H9 (cell line): ENCODE measurements around the gene ARHGAP5. TPM values are rescaled to one million over a fixed set of nuclear protein-coding genes. Genes with fewer than 3 reads are reported as not detected.

Experiments
- DNase-seq: peaks from one replicate; pipeline ENCODE4 v3.0.0-alpha.2; 2017
- H2AFZ ChIP-seq: one replicate; pipeline ENCODE4 v1.6.1; 2013; ENCODE audit warnings: mild to moderate bottlenecking, low read length, control low read depth, moderate library complexity
- H2AK5ac ChIP-seq: 2 replicates; pipeline ENCODE4 v1.6.1; 2013; ENCODE audit warnings: low read length, control low read depth, mixed read lengths; ENCODE audit not compliant: insufficient read length
- H2BK120ac ChIP-seq: one replicate; pipeline ENCODE4 v1.6.1; 2013; ENCODE audit warnings: low read depth, mild to moderate bottlenecking, low read length, control low read depth, inconsistent platforms; ENCODE audit not compliant: poor library complexity, severe bottlenecking
- H2BK12ac ChIP-seq: 2 replicates; pipeline ENCODE4 v1.6.1; 2013; ENCODE audit warnings: low read length, control low read depth, mixed read lengths, low read depth; ENCODE audit not compliant: insufficient read length
- H2BK15ac ChIP-seq: 2 replicates; pipeline ENCODE4 v1.6.1; 2013; ENCODE audit warnings: low read depth, low read length, control low read depth
- H2BK20ac ChIP-seq: one replicate; pipeline ENCODE4 v1.6.1; 2013; ENCODE audit warnings: low read depth, mild to moderate bottlenecking, low read length, control low read depth, inconsistent platforms; ENCODE audit not compliant: poor library complexity, severe bottlenecking
- H2BK5ac ChIP-seq: 2 replicates; pipeline ENCODE4 v1.6.1; 2013; ENCODE audit warnings: low read length, control low read depth, mixed read lengths; ENCODE audit not compliant: insufficient read length
- H3K14ac ChIP-seq: 2 replicates; pipeline ENCODE4 v1.6.1; 2013; ENCODE audit warnings: low read length, control low read depth; ENCODE audit not compliant: insufficient read depth
- H3K18ac ChIP-seq: 2 replicates; pipeline ENCODE4 v1.6.1; 2013; ENCODE audit warnings: low read depth, mild to moderate bottlenecking, mixed read lengths, low read length, control low read depth; ENCODE audit not compliant: insufficient read length
- H3K23ac ChIP-seq: 2 replicates; pipeline ENCODE4 v1.6.1; 2013; ENCODE audit warnings: low read length, control low read depth, mixed read lengths, low read depth; ENCODE audit not compliant: insufficient read length
- H3K23me2 ChIP-seq: 2 replicates; pipeline ENCODE4 v1.6.1; 2013; ENCODE audit warnings: low read depth, mild to moderate bottlenecking, mixed read lengths, low read length, control low read depth; ENCODE audit not compliant: insufficient read length, poor library complexity, severe bottlenecking
- H3K27ac ChIP-seq: 2 replicates; pipeline ENCODE4 v1.5.1; 2013; ENCODE audit warnings: low read length, control low read depth, mixed read lengths, low read depth; ENCODE audit not compliant: insufficient read length
- H3K27me3 ChIP-seq: 2 replicates; pipeline ENCODE4 v1.6.1; 2013; ENCODE audit warnings: low read length, control low read depth, inconsistent platforms; ENCODE audit not compliant: insufficient read depth
- H3K4ac ChIP-seq: 2 replicates; pipeline ENCODE4 v1.6.1; 2013; ENCODE audit warnings: low read depth, mild to moderate bottlenecking, control low read depth, inconsistent platforms, low read length, moderate library complexity
- H3K4me1 ChIP-seq: 2 replicates; pipeline ENCODE4 v1.6.1; 2013; ENCODE audit warnings: low read length, control low read depth, inconsistent platforms; ENCODE audit not compliant: insufficient read depth
- H3K4me2 ChIP-seq: 2 replicates; pipeline ENCODE4 v1.6.1; 2013; ENCODE audit warnings: low read length, control low read depth, mixed read lengths; ENCODE audit not compliant: insufficient read length, insufficient read depth
- H3K56ac ChIP-seq: 2 replicates; pipeline ENCODE4 v1.6.1; 2013; ENCODE audit warnings: low read depth, mild to moderate bottlenecking, mixed read lengths, low read length, control low read depth; ENCODE audit not compliant: insufficient read length
- H3K79me1 ChIP-seq: 2 replicates; pipeline ENCODE4 v1.6.1; 2013; ENCODE audit warnings: low read depth, mild to moderate bottlenecking, moderate library complexity, low read length, control low read depth, inconsistent platforms; ENCODE audit not compliant: insufficient read depth, poor library complexity, severe bottlenecking
- H3K79me2 ChIP-seq: 2 replicates; pipeline ENCODE4 v1.6.1; 2013; ENCODE audit warnings: low read length, control low read depth, inconsistent platforms; ENCODE audit not compliant: insufficient read depth
- H3K9ac ChIP-seq: 2 replicates; pipeline ENCODE4 v1.6.1; 2013; ENCODE audit warnings: low read length, control low read depth, mixed read lengths; ENCODE audit not compliant: insufficient read length; ENCODE audit errors: extremely low read depth
- H3K9me3 ChIP-seq: one replicate; pipeline ENCODE4 v1.6.1; 2013; ENCODE audit warnings: low read depth, low read length, inconsistent platforms; ENCODE audit not compliant: control insufficient read depth
- H3T11ph ChIP-seq: one replicate; pipeline ENCODE4 v1.6.1; 2013; ENCODE audit warnings: mild to moderate bottlenecking, low read length, control low read depth, inconsistent platforms
- H4K20me1 ChIP-seq: one replicate; pipeline ENCODE4 v1.6.1; 2013; ENCODE audit not compliant: control insufficient read depth, insufficient read length, insufficient read depth
- H4K5ac ChIP-seq: 2 replicates; pipeline ENCODE4 v1.6.1; 2013; ENCODE audit warnings: low read depth, mild to moderate bottlenecking, mixed read lengths, low read length, control low read depth; ENCODE audit not compliant: insufficient read length
- H4K8ac ChIP-seq: replicated peaks from 2 replicates; pipeline ENCODE4 v1.6.1; 2013; ENCODE audit warnings: low read length, control low read depth, mixed read lengths, low read depth; ENCODE audit not compliant: insufficient read length
- H4K91ac ChIP-seq: 2 replicates; pipeline ENCODE4 v1.6.1; 2013; ENCODE audit warnings: low read depth, mild to moderate bottlenecking, moderate library complexity, mixed read lengths, low read length, control low read depth; ENCODE audit not compliant: insufficient read length
- H3K27ac Mint-ChIP-seq, 3 experiments: 2 replicates in 2 of 3; 3 replicates in 1 of 3; pipeline ENCODE4 v1.8.0; 2020 to 2021; ENCODE audit warnings: mixed read lengths in 3 of 3, mild to moderate bottlenecking in 1 of 3, moderate library complexity in 1 of 3
- H3K27me3 Mint-ChIP-seq: 2 replicates; pipeline ENCODE4 v1.8.0; 2021; ENCODE audit warnings: low read depth, mild to moderate bottlenecking, moderate library complexity, mixed read lengths
- H3K36me3 Mint-ChIP-seq, 3 experiments: 2 replicates in 2 of 3; 3 replicates in 1 of 3; pipeline ENCODE4 v1.8.0; 2020 to 2021; ENCODE audit warnings: low read depth in 3 of 3, mixed read lengths in 3 of 3; ENCODE audit not compliant: insufficient read depth in 1 of 3
- H3K4me1 Mint-ChIP-seq, 2 experiments: 2 replicates each; pipeline ENCODE4 v1.8.0; 2020; ENCODE audit warnings: mixed read lengths in 2 of 2
- H3K4me3 Mint-ChIP-seq, 2 experiments: 2 replicates in 1 of 2; 3 replicates in 1 of 2; pipeline ENCODE4 v1.8.0; 2020 to 2021; ENCODE audit warnings: mild to moderate bottlenecking in 2 of 2, mixed read lengths in 2 of 2, moderate library complexity in 1 of 2
- H3K9me3 Mint-ChIP-seq, 2 experiments: 2 replicates in 1 of 2; 3 replicates in 1 of 2; pipeline ENCODE4 v1.8.0; 2020; ENCODE audit warnings: mild to moderate bottlenecking in 2 of 2, mixed read lengths in 2 of 2, moderate library complexity in 1 of 2
- CTCF ChIP-seq: fragments of 200-600 bp; sonication (generic); conservative IDR thresholded peaks from 3 replicates; pipeline ENCODE4 v1.8.0; 2021; ENCODE audit warnings: antibody characterized with exemption, mild to moderate bottlenecking
- WGBS: extraction: QIAGEN DNeasy Blood & Tissue Kit; methylation state at CpG from one replicate; pipeline ENCODE4 v1.1.7; 2013; ENCODE audit warnings: missing lambda C conversion rate, low lambda C conversion rate, mixed read lengths; ENCODE audit not compliant: insufficient read length; ENCODE audit errors: extremely low coverage; 5-methylcytosine and 5-hydroxymethylcytosine counted together
- total RNA-seq: library from RNA; stranded (reverse); gene quantifications from 2 replicates; pipeline ENCODE4 v1.2.1, GENCODE V29; 2021

ARHGAP5 gene
- total RNA-seq, 1 experiment from 2014 or later: 73.8 TPM

DNA sequence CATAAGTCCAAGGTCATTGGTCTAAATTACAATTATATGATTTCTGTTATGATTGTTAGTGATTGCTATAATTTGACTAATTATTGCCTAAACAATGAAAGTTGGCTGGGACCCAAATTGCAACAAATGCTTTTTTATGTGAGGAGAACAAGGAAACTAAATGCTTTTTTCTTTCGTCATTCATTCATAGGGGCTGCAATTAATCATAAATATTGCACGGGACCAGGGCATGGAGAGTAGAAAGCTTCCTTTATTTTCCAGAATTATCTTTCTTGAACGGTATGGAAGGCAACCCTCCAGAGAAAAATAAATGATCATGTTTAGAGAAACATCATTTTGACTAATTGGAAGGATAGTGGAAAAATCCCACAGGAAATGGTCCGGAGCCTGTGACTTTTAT lies 32.6 kb upstream of the ARHGAP5 start:
- no peak for TF ChIP-seq CTCF
- no peak overlapping the region for H3K9ac ChIP-seq
- no peaks in the 10 kb centered on the region for H3K23me2 ChIP-seq
- no peak overlapping the region for H3K4ac ChIP-seq
- H2AK5ac ChIP-seq: no peak overlapping the region
- Mint-ChIP-seq H3K27me3 (no peaks in the 10 kb centered on the region), H3K4me3 (no peak overlapping the region), H3K36me3 (no peaks in the 10 kb centered on the region), H3K4me1 (peaks cover 2% of the 10 kb centered on the region in 2 experiments; a peak in 2 of 4 replicates), H3K27ac (no peak overlapping the region), H3K9me3 (no peaks in the 10 kb centered on the region)
- H4K8ac ChIP-seq: no peak overlapping the region
- no peak for DNase-seq
- no peaks in the 10 kb centered on the region for H3K79me2 ChIP-seq
- H3K79me1 ChIP-seq: no peaks in the 10 kb centered on the region
- no peak overlapping the region for H3K56ac ChIP-seq
- no peak overlapping the region for H3K4me2 ChIP-seq
- no peaks in the 10 kb centered on the region for H3K9me3 ChIP-seq
- H2AFZ ChIP-seq: no peak overlapping the region
- H3T11ph ChIP-seq: no peak overlapping the region
- H3K18ac ChIP-seq: no peak overlapping the region
- H3K27ac ChIP-seq: no peak overlapping the region
- H2BK120ac ChIP-seq: no peak overlapping the region
- H3K4me1 ChIP-seq: no peaks in the 10 kb centered on the region
- H3K14ac ChIP-seq: no peak overlapping the region
- no peak overlapping the region for H2BK12ac ChIP-seq
- H4K91ac ChIP-seq: no peak overlapping the region
- no peak overlapping the region for H2BK15ac ChIP-seq
- no peak overlapping the region for H4K5ac ChIP-seq
- WGBS: no CpG with 5 or more reads among the region's 4 CpGs
- H4K20me1 ChIP-seq: no peaks in the 10 kb centered on the region
- H2BK20ac ChIP-seq: no peak overlapping the region
- H2BK5ac ChIP-seq: no peak overlapping the region
- no peaks in the 10 kb centered on the region for H3K27me3 ChIP-seq
- no peak overlapping the region for H3K23ac ChIP-seq
